Ascending aorta (tissue), 2 donors: ENCODE measurements around the gene DENND11. TPM values are rescaled to one million over a fixed set of nuclear protein-coding genes. Genes with fewer than 3 reads are reported as not detected.
"Not testable (repeated sequence)": the region's sequence is repeated elsewhere in the genome, so short reads cannot be mapped to it uniquely, and the experiment has no call there.

Source experiments
- DNase-seq, 2 donors: peaks; one replicate each; pipeline ENCODE4 v3.0.0-alpha.2; 2019; ENCODE audit warnings: low spot score in 2 of 2
- H3K27ac ChIP-seq, 2 donors: fragments of 200-600 bp; sonication (generic); one replicate each; pipeline ENCODE4 v1.5.1; 2016 to 2017; ENCODE audit warnings: mild to moderate bottlenecking in 1 of 2
- H3K27me3 ChIP-seq: fragments of 200-600 bp; sonication (generic); one replicate; pipeline ENCODE4 v1.5.1; 2017
- H3K36me3 ChIP-seq, 2 donors: fragments of 200-600 bp; sonication (generic); one replicate each; pipeline ENCODE4 v1.5.1; 2016
- H3K4me1 ChIP-seq, 2 donors: fragments of 200-600 bp; sonication (generic); one replicate each; pipeline ENCODE4 v1.5.1; 2016 to 2017; ENCODE audit warnings: mild to moderate bottlenecking in 1 of 2
- H3K4me3 ChIP-seq, 2 donors: fragments of 200-600 bp; sonication (generic); one replicate each; pipeline ENCODE4 v1.5.1; 2016 to 2017; ENCODE audit warnings: mild to moderate bottlenecking in 1 of 2
- H3K9me3 ChIP-seq, 2 donors: fragments of 200-600 bp; sonication (generic); one replicate each; pipeline ENCODE4 v1.5.1; 2016
- CTCF ChIP-seq, 3 experiments: fragments of 200-600 bp in 2 of 3; fragments of 450-650 bp in 1 of 3; sonication (generic) in 2 of 3; IDR thresholded peaks; one replicate each; pipeline ENCODE4 v1.5.1; 2016 to 2019; ENCODE audit warnings: antibody characterized with exemption in 3 of 3, mild to moderate bottlenecking in 1 of 3, moderate library complexity in 1 of 3
- intact Hi-C: fragments of 100-400 bp; cut with DNase I; formaldehyde crosslinking; loops from one replicate; pipeline ENCODE4 v1.15.1; 2023
- total RNA-seq: library from RNA; depleted of rRNA; stranded (reverse); fragments of >200 nt; gene quantifications from one replicate; pipeline ENCODE4 v1.1.0, GENCODE V29; 2016

The DENND11 gene
- total RNA-seq, 1 donor from 2014 or later: 10.4 TPM

GRCh38 chr7:141696348-141696747 is 5.6 kb downstream of the DENND11 start:
- no peak for TF ChIP-seq CTCF (IDR thresholded peaks at IDR 0.05)
- intact Hi-C loops: no loop called here
- Histone ChIP-seq H3K27ac (no peak overlapping the region), H3K27me3 (no peaks in the 10 kb centered on the region), H3K36me3 (no peaks in the 10 kb centered on the region), H3K4me3 (no peak overlapping the region), H3K9me3 (no peaks in the 10 kb centered on the region), H3K4me1 (peaks cover 0 to 22% of the 10 kb centered on the region in 2 donors)
- DNase-seq: no peak

GRCh38 chr7:141695803-141696289 is 6.1 kb downstream of the DENND11 start:
- TF ChIP-seq CTCF (IDR thresholded peaks at IDR 0.05): no peak
- Histone ChIP-seq H3K36me3 (no peaks in the 10 kb centered on the region), H3K27ac (no peak overlapping the region), H3K4me1 (peaks cover 0 to 22% of the 10 kb centered on the region in 2 donors), H3K9me3 (no peaks in the 10 kb centered on the region), H3K27me3 (no peaks in the 10 kb centered on the region), H3K4me3 (no peak overlapping the region)
- no peak for DNase-seq
- intact Hi-C loops: no loop called here

- Histone ChIP-seq H3K27me3 (no peaks in the 10 kb centered on the region), H3K4me1 (peaks cover 0 to 16% of the 10 kb centered on the region in 2 donors), H3K9me3 (no peaks in the 10 kb centered on the region), H3K4me3 (no peak overlapping the region), H3K36me3 (no peaks in the 10 kb centered on the region), H3K27ac (no peak overlapping the region)
- no peak for DNase-seq
- TF ChIP-seq CTCF (IDR thresholded peaks at IDR 0.05): no peak
- intact Hi-C loops: no loop called here
These were observed 8.9 kb downstream of the DENND11 start for GRCh38 chr7:141693082-141693481.

GRCh38 chr7:141691961-141692360 is 10.0 kb downstream of the DENND11 start:
- H3K27me3 ChIP-seq: no peaks in the 10 kb centered on the region
- no peak for TF ChIP-seq CTCF (IDR thresholded peaks at IDR 0.05)
- no peak for DNase-seq
- no peaks in the 10 kb centered on the region for H3K36me3 ChIP-seq
- H3K9me3 ChIP-seq: no peaks in the 10 kb centered on the region
- intact Hi-C loops: no loop called here
- H3K4me3 ChIP-seq: no peak overlapping the region
- peaks cover 0 to 18% of the 10 kb centered on the region in 2 donors for H3K4me1 ChIP-seq
- H3K27ac ChIP-seq: no peak overlapping the region

GRCh38 chr7:141691540-141691939 is 10.4 kb downstream of the DENND11 start:
- TF ChIP-seq CTCF (IDR thresholded peaks at IDR 0.05): no peak
- Histone ChIP-seq H3K27me3 (no peaks in the 10 kb centered on the region), H3K27ac (no peak overlapping the region), H3K36me3 (no peaks in the 10 kb centered on the region), H3K9me3 (no peaks in the 10 kb centered on the region), H3K4me1 (peaks cover 0 to 14% of the 10 kb centered on the region in 2 donors), H3K4me3 (no peak overlapping the region)
- intact Hi-C loops: no loop called here
- DNase-seq: no peak

GRCh38 chr7:141689072-141689825 is 12.7 kb downstream of the DENND11 start:
- intact Hi-C loops, H3K27me3 ChIP-seq, DNase-seq: not testable (repeated sequence)

More at GRCh38 chr7:141689072-141689825, 12.7 kb downstream of the DENND11 start:
- not testable (repeated sequence) for H3K27ac ChIP-seq, H3K4me3 ChIP-seq, H3K9me3 ChIP-seq, H3K4me1 ChIP-seq, H3K36me3 ChIP-seq
